NCI-H1436 (cell line): ENCODE measurements around the gene CERS6.
"Not testable (repeated sequence)": the region's sequence is repeated elsewhere in the genome, so short reads cannot be mapped to it uniquely, and the experiment has no call there.

Experiments used
- DNase-seq: peaks from one replicate; lab custom pipeline; 2025; lab: John Stamatoyannopoulos, UW

Gene CERS6

DNA sequence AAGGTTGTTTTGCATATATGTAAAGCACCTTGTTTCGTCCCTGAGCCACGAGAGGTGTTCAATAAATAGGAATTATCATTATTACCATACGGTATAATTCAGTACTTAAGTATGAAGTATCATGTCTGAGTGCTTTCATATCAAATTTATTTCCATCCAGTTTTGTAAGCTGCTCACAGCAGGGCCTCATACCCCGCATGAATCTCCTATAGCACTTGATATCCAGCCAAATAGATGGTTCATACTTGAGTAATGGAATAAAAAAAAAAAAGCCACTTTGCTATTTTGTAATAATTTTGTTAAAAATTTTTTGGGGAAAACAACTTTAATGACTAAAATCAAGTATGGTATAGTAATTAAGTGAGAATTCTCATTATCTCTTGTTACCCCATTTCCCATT, 185.6 kb downstream of the CERS6 start:
- DNase-seq: no peak

DNA sequence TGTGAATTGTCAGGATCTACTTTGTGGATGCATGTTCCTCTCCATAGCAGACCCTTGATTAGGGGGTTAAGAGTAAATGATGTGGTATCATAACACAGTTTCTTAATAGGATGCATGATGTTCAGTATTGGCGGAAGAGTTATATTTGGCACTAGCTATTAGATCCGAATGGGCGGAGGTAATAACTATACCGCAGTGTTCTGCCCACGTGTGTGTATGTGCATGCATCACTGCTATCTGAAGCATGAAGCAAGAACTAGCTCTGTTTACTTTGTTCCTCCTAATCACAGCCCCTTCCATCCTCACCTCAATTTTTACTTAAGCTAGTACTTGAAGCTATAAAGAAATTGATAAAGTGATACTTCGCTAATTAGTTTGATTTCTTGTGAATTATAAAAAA, 186.8 kb downstream of the CERS6 start:
- no peak for DNase-seq

DNA sequence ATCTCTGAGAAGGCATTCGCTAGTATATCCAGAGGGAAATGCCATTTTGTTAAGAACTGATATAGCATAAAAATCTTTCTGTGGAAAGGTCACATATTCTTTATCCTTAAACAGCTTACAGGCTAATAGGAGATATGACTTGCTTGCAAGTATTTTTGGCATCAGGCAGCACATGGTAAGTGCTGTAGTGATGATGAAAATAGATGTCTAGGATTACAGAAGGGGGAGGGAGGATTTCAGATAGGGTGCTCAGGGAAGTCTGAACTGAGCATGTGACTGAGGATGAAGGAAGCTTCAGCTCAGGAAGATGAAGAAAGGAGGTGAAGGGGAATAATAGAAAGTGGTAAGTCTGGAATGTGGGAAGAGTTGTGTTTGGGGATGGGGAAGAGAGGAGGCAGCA, 187.9 kb downstream of the CERS6 start:
- DNase-seq: no peak

DNA sequence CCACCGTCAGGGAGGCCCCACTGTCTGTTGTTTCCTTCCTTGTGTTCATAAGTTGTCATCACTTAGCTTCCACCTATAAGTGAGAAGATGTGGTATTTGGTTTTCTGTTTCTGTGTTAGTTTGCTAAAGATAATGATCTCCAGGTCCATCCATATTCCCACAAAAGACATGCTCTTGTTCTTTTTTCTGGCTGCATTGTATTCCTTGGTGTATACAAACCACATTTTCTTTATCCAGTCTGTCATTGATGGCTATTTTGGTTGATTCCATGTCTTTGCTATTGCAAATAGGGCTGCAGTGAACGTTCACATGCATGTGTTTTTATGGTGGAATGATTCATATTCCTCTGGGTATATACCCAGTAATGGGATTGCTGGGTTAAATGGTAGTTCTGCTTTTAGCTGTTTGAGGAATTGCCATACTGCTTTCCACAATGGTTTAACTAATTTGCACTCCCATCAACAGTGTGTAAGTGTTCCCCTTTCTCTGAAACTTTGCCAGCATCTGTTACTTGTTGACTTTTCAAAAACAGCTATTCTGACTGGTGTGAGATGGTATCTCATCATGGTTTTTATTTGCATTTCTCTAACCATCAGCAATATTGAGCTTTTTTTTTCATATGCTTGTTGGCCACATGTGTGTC, 189.7 kb downstream of the CERS6 start:
- no peak for DNase-seq

DNA sequence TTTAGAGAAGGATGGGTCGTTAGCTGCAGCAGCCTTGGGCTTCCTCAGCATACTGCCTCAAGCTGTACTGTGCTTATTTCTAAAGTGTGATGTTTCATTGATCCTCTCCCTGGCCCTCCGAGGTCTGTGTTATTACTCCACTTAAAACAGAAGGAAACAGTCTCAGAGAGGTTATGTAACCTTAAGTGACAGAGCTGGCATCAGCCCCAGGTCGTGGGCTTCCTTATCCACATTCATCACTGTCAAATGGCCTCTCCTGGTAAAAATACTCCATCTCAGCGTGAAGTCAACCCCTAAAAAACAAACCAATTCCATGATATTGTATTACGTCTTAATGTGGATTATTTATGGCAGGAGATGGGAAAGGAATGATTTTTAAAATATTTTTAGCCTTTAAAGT, 193.0 kb downstream of the CERS6 start:
- DNase-seq: no peak

DNA sequence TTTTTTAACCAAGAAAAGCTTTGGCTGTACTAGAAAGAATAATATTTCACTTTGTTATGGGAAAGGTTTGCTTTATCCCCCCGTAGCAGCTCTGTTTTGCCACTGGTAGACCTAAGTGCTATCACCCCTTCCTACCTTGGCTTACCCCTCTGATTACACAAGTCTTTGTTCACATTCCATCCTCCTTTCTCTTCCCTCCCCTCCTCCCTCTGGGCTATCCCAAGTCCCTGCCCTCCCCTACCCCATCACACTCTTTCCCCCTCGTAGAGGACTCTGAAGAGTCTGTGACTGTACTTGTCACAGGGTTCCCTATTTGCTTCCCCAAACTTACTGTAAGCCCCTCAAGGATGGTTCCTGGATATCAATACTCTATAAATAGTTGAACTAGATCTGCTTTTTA, 193.5 kb downstream of the CERS6 start:
- no peak for DNase-seq

DNA sequence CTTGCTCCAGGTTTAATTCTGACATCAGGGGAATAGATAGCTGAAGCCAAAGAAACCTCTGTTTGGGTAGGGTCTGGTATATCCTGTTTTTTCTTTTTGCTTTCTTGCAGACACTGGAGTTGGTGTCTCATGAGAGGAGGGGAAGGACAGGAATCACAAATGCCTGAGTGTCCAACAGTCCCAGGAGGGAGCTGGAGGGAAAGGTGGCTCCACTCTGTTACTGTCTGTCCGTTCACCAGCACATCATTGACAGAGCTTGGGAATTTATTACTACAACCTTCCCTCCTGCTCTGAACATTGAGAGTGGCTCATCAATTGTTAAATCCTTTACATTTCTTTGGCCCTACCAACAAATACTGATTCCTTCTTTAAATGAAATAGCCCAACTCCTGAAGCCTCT, 194.1 kb downstream of the CERS6 start:
- no peak for DNase-seq

DNA sequence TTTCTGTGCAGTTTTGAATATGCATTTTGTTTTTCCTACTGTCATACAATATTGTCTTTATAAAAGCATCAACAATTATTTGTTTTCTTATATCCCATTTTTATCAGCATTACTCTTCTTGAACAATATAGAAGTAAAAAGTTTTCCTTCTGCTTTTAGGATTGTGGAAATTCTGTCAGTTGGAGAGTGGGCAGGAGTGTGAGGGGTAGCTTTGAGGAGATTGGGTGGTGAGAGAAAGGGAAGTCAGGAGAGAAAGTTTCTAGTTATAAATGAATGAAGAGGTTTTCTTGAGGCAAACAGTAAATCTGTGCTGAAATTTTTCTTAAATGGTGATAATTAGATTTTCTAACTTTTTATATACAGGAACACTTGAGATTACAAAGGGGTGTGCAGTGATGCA, 194.7 kb downstream of the CERS6 start:
- DNase-seq: no peak

DNA sequence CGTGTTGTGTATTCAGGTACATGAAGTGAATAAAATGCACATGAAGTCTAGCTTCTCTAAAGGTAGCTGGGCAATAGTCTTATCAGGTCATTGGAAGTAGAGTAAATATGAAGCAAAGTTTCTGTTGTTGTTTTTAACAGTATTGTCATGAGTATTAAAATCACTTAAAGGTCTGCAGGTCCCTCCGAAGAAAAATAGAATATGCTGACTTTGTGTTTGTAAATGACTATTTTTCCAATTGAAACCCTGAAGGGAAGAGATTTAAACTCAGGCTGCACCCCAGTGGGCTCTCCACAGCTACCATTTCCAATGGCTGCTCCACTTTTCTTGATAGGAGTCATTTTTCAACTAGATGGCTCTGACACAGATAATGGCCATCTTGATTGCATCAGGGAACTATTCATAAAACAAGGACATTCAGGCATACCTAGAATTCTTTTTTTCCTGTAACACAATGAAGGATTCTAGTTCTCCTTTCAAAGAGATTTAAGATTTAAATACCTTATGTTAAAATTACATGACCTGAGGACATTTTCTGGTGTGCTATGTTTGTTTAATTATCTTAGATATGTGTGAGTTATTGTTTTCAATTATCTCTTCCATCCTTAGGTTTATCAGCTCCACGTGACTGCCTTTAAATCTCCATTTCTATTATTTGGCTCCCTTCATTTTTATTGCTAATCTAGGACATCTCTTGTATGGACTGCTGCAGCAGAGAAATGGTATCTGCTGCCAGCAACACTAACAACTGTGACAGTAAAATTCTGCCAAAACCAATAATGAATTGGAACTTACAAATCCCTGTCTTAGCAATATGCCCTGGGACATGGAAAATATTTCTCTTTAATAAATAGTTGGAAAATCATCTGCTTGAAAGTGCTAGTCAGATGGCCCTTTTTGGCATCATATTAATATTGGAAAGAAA, 197.2 kb downstream of the CERS6 start:
- DNase-seq: no peak

DNA sequence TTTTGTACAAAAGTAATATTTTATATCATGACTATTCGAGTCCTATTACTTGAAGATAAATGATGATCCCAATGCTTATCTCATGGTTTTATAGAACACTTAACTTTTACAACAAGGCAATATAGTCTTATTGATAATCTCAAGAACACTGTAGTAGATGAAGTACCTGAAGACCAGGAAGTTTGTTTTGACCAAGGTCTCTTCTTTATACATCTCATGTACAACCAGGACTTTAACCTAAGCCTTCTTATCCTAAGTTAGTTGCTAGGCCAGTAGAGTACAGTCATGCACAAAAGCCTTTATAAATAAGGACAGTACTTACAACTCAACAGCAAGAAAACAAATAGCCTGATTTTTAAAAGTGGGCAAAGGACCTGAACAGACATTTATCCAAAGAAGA, 198.6 kb downstream of the CERS6 start:
- DNase-seq: no peak

DNA sequence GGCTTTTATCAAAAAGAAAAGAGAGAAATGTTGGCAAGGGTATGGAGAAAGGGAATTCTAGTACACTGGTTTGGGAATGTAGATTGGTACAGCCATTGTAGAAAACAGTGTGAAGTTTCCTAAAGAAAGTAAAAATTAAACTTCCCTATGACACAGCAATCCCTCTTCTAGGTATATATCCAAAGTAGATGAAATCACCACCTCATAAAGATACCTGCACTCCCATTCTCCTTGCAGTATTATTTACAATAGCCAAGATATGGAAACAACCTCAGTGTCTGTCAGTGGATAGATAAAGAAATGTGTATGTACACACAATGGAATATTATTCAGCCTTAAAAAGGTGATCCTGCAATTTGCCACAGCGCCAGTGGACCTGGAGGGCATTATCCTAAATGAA, 199.1 kb downstream of the CERS6 start:
- no peak for DNase-seq

DNA sequence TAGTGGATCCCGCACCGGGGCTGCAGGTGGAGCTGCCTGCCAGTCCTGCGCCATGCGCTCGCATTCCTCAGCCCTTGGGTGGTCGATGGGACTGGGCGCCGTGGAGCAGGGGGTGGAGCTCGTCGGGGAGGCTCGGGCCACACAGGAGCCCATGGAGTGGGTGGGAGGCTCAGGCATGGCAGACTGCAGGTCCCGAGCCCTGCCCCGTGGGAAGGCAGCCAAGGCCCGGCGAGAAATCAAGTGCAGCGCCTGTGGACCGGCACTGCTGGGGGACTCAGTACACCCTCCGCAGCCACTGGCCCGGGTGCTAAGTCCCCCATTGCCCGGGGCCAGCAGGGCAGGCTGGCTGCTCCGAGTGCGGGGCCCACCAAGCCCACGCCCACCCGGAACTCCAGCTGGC, 201.3 kb downstream of the CERS6 start:
- not testable (repeated sequence) for DNase-seq

DNA sequence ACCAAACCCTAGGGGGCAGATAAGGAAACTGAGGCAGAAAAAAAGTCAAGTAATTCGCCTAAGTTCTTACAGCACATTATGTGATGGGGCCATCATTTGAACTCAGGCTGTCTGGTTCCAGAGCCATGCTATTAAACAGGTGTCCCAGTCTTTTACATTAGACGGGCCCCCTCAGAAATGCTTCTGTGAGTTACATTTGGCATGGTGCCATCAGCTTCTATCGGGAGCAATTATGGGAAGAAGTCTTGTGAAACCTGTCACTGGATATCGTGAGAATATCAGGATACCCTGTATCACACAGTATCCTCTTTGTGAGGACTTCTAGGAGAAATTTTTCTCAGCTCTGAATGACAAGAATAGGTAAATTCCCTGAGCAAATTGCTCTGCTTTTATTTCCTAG, 202.6 kb downstream of the CERS6 start:
- DNase-seq: no peak

DNA sequence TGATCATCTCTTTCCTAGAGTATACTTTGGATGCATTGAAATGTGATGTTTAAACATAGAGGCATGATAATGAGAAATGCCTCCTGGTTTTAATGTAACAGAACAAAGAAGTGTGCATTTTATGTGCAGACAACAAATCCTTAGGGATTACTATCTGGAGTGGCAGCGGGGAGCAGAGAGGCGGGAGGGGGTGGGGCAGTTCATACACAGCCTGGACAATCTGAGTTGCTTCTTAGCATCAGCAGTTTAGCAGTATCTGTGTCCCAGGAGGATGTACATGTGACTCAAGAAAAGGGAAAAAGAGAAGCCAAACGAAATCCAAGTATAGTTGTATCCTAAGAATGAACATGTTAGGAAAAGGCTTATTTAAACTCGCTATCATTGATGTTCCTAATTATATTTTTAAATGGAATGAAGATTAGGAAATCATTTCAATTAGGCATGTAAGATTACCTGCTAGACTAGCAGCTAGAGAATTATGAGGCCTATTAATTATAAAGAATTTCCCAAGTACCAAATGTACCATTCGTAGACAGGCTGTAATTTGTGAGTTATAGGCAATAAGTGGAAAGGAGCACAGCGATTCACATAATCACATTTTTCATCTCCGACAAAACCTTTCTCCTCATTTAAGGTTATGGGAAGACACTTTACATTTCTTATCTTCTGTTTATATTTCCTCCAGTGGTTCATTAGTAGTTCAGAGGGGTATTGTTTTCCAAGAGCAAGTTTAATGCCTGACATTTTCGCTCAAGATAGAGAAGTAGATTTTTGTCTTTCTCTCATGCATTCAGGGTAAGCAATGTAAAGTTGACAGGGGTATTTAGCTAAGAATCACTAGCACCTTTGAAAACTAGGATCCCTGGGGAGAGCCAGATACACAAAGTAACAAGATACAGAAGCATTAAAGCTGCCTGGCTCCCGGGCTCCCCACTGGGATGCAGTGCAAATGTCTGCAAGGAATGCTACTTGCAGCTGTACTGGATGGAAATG, 205.1 kb downstream of the CERS6 start:
- peak; percentile 23 for DNase-seq

DNA sequence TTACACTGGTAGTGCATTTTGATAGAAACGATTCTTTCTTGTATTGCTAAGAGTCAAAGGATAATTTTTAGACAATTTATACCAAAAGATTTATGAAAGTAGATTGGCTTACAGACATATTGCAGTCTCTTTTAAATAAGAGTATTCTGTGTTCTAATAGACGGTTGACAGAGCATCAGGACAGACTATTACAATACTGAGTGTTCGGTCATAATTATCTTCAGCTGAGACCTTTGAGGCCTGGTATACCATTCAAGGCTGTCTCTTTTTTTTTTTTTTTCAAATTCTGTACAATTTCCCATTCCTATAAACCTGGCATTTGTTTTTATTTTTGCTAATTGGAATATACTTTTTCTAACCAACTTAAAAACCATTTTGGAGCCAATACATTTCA, 205.8 kb downstream of the CERS6 start:
- no peak for DNase-seq

DNA sequence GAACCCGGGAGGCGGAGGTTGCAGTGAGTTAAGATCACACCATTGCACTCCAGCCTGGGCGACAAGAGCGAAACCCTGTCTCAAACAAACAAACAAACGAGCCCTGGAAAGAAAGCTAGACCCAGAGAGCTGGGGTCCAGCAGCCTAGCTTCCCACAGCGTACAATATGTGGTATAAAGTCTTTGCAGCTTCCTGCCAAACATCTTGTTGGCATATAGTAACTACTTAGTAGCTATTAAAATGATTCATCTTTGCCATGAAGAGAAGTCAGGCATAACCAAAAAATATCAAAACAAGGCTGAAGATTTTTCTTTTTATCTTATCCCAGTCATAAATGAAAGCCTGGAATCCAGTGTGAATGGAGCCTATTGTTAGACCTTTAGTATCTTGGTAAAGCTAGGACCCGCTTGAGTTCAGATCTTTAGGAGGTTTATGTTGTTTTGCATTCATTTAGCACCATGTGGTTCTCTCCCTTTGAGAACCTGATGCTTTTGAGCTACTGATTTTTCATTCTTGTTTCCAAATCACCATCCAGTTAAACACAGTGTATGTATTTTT, 206.7 kb downstream of the CERS6 start:
- DNase-seq: no peak

DNA sequence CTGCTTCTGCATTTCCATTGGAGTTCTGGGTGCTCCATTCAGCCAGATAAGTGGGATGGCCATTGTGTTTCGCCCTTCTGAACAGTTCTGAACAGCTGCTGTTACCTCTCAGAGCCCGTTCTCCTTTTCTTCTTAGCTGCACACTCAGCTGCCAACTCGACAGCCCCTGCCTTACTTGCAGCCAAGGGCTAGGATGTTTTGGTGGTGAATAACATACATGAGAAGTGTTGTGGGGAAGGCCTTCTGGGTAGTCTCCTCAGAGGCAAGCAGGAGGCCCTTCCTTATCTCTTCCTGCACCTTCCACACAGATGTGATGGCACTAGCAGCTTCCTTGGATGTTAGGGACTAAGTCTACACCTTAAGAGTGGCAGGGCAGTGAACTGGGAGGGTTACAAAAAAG, 207.9 kb downstream of the CERS6 start:
- no peak for DNase-seq

DNA sequence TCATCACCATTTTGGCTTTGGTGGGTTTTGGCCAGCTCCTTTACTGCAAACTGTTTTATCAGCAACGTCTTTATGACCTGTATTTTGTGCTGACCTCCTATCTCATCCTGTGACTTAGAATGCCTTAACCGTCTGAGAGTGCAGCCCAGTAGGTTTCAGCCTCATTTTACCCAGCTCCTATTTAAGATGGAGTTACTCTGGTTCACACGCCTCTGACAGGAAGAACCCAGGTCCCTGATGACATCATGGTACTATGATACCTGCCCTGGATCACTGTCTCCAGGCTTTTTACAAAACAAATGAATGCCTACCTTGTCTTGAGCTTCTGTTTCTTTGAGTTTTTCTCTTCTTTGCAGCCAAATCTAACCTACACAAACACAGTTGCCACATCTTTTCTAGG, 208.6 kb downstream of the CERS6 start:
- DNase-seq: not testable (repeated sequence)

DNA sequence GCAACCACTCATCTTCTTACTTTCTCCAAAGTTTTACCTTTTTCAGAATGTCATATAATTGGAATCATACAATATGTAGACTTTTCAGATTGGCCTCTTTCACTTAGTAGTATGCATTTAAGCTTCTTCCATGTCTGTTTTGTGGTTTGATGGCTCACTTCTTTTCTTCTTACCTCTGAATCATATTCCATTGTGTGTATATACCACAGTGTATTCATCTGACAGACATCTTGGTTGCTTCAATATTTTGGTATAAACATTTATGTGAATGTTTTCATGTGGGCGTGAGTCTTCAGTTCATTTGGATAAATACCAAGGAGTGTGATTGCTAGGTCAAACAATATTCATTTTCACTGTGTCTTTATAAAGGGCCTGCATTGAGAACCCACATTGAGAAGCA, 210.3 kb downstream of the CERS6 start:
- no peak for DNase-seq

DNA sequence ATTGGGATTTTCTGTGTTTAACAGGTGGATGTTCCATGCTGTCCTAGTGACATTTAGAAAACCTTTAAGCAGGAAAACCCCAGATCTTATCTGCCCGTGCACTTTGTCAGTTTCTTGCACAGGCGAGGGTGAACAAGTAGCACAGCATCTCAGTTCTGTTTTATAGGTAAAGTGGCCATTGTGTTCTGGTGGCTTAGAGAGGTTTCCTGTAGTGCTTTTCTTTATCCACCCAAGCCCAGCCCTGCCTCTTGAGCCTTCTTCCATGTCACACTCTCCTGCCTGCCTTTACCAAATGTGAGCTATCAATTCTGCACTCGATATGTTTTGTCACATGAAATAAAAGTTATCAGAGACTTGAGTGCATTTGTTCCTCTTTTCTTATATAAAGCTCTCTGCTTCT, 211.1 kb downstream of the CERS6 start:
- DNase-seq: no peak

DNA sequence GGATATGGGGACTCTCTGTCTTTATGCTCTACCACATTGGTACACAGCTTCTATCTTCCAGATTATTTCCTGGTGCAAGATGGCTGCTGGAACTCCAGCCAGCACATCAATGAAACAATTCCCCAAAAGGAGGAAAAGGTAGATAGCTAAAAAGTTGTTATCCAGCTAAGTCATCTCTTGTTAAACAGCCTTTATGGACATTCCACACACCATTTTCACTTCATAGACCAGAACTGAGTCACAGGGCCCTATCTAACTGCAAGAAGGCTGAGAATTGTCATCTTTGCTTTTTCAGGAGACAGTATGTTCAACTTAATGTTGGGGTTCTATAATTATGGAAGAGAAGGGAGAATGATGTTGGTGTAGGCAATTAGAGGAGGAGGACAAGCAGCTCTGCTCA, 213.1 kb downstream of the CERS6 start:
- DNase-seq: no peak

DNA sequence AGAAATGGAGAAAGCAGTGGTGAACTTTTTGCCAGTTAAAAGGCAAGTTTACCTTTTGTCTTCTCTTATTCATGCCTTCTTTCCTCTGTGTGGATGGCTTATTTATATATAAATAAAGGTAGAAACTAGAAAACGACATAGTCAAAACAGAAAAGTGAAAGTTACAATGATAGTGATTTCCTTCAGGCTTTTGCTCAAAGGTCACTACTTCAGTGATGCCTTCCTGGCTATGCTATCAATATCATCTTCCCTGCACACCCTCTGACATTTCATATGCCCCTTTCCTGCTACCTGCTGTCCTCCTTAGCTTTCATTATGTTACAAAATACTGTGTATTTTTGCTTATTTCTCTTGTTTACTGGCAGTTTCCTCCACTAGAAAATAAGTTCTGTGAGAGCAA, 214.4 kb downstream of the CERS6 start:
- no peak for DNase-seq
